ACC112 (cell line): ENCODE measurements around the gene RMND1.
"Not testable (repeated sequence)": the region's sequence is repeated elsewhere in the genome, so short reads cannot be mapped to it uniquely, and the experiment has no call there.

Experiments used
- H2AFZ ChIP-seq: fragments of 200-600 bp; sonication (generic); one replicate; pipeline ENCODE4 v1.6.0; 2017; ENCODE audit warnings: antibody characterized with exemption, low read length; ENCODE audit not compliant: unreplicated experiment
- H3K27ac ChIP-seq: fragments of 200-600 bp; sonication (generic); 2 replicates; pipeline ENCODE4 v1.5.1; 2014; ENCODE audit warnings: low read depth, mild to moderate bottlenecking, antibody characterized with exemption, low read length, moderate library complexity
- H3K27me3 ChIP-seq: fragments of 200-600 bp; sonication (generic); 2 replicates; pipeline ENCODE4 v1.6.1; 2014; ENCODE audit warnings: mild to moderate bottlenecking, antibody characterized with exemption, low read length, moderate library complexity, mixed read lengths; ENCODE audit not compliant: insufficient read depth
- H3K36me3 ChIP-seq: fragments of 200-600 bp; sonication (generic); 2 replicates; pipeline ENCODE4 v1.6.1; 2016; ENCODE audit warnings: mild to moderate bottlenecking, antibody characterized with exemption, low read length, moderate library complexity, mixed read lengths; ENCODE audit not compliant: insufficient read depth
- H3K4me1 ChIP-seq: fragments of 200-600 bp; sonication (generic); one replicate; pipeline ENCODE4 v1.6.1; 2016; ENCODE audit warnings: low read length, mixed read lengths; ENCODE audit not compliant: insufficient read depth, unreplicated experiment, control insufficient read depth
- H3K4me3 ChIP-seq: fragments of 200-600 bp; sonication (generic); 2 replicates; pipeline ENCODE4 v1.5.1; 2014; ENCODE audit warnings: mild to moderate bottlenecking, low read depth, low read length
- H3K79me2 ChIP-seq: fragments of 200-600 bp; sonication (generic); one replicate; pipeline ENCODE4 v1.6.0; 2016; ENCODE audit warnings: low read length; ENCODE audit not compliant: control insufficient read depth, unreplicated experiment, insufficient read depth

Gene RMND1

DNA sequence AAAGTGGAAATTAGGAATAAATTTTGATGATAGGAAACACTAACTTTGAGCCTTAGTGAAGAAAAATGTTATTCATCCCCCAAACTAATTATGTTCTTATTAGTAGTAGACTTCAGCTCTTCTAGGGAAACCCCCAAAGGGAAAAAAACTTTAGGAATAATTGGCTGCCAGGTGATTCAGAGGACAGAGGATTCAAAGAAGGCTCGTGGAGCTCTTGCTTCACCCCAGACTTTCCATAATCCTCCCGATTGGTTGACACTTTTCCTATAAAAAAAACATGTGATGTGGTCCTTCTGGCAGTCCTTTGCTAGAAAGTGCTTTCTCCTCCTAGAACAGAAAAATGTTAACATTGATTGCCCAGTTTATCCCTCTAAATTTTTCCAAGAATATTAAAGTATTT is 36.3 kb upstream of the RMND1 start:
- no peaks in the 10 kb centered on the region for H3K79me2 ChIP-seq
- H3K36me3 ChIP-seq: no peaks in the 10 kb centered on the region
- H3K27ac ChIP-seq: no peak overlapping the region
- H3K4me1 ChIP-seq: peaks cover 1% of the 10 kb centered on the region
- no peaks in the 10 kb centered on the region for H3K27me3 ChIP-seq
- no peak overlapping the region for H3K4me3 ChIP-seq
- no peak overlapping the region for H2AFZ ChIP-seq

DNA sequence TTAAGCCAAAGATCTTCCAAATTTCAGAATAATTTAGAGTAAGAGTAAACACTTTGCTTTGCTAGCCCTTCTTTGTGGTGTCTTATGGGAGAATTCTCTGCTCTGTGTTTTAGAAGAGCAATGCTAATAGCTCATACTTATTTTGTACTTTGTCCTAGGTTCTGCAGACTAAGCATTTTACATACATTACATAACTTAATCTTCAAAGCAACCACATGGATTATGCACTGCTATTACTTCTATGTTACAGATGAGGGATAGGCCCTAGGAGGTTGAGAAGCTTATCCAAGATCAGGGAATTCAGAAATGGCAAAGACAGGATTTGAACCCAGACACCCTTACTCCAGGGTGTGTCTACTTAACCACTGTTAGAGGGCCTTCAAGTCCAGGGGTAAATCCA is 32.1 kb upstream of the RMND1 start:
- Histone ChIP-seq H3K36me3 (no peaks in the 10 kb centered on the region), H2AFZ (no peak overlapping the region), H3K4me3 (no peak overlapping the region), H3K79me2 (no peaks in the 10 kb centered on the region), H3K27ac (no peak overlapping the region), H3K4me1 (peaks cover 10% of the 10 kb centered on the region), H3K27me3 (no peaks in the 10 kb centered on the region)

DNA sequence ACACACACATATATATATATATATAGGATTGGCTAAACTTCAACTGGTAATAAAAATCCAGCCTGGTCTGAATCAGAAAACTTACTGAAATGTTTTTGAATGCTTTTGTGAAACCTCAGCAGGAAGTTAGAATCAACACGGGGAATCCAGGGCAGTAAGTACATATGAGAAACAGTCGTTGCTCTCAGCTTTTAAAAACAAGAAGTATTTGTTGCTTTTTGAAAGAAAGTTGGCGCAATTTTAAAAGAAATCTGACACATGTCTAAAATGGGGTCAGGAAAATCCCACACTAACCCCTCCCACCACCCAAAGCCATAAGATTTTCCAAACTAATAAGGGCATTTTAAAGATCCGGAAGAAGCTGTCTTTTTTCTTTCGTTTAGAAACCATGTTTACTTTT is 30.4 kb upstream of the RMND1 start:
- Histone ChIP-seq H2AFZ (peak overlapping the region; percentile 94), H3K27me3 (no peaks in the 10 kb centered on the region), H3K4me1 (peaks cover 10% of the 10 kb centered on the region), H3K79me2 (no peaks in the 10 kb centered on the region), H3K4me3 (peak overlapping the region; percentile 61), H3K36me3 (no peaks in the 10 kb centered on the region), H3K27ac (peak overlapping the region; percentile 37)

DNA sequence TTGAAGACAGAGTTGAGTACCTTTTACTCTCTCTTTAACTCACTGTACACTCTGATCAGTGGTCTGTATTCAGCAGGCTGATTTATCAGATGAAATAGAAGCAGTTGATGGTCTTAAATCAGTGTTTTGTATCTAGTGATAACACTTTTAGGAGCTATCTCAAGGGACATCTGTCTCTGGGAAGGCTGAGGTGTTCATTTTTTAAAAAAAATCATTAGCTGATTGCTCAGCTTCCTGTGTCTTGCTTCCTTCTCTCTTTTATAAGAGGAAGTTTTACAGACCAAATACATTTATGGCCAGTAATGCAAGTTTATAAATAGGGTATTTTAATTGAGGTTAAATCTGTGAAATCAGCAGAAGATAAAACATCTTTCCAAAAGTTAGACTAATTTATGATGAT is 29.9 kb upstream of the RMND1 start:
- Histone ChIP-seq H3K27me3 (no peaks in the 10 kb centered on the region), H3K4me1 (peaks cover 10% of the 10 kb centered on the region), H3K4me3 (no peak overlapping the region; the same call in 1 of the 2 replicates), H3K79me2 (no peaks in the 10 kb centered on the region), H2AFZ (peak overlapping the region; percentile 83), H3K36me3 (no peaks in the 10 kb centered on the region), H3K27ac (peak overlapping the region; percentile 36)

DNA sequence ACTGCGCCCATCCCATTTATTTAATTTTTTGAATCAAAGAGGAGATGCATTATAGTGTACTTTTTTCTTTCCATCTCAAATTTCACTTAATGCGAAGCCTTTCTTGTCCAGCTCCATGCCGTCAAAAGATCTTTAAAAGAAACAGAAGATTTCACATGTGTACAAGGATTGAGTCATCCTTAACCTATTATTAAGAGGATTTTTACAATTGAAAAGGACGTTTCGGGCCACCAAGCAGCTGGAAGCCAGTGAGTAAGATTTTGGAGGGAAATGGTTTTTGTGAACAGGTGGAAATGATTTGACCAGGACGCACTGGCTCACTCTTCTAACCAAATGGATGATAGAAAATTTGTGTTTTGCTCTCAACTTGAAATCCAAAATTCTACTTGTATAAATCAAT is 26.7 kb upstream of the RMND1 start:
- Histone ChIP-seq H3K79me2 (no peaks in the 10 kb centered on the region), H3K4me3 (no peak overlapping the region), H3K4me1 (peaks cover 10% of the 10 kb centered on the region), H3K27me3 (no peaks in the 10 kb centered on the region), H3K27ac (no peak overlapping the region), H2AFZ (no peak overlapping the region), H3K36me3 (no peaks in the 10 kb centered on the region)

DNA sequence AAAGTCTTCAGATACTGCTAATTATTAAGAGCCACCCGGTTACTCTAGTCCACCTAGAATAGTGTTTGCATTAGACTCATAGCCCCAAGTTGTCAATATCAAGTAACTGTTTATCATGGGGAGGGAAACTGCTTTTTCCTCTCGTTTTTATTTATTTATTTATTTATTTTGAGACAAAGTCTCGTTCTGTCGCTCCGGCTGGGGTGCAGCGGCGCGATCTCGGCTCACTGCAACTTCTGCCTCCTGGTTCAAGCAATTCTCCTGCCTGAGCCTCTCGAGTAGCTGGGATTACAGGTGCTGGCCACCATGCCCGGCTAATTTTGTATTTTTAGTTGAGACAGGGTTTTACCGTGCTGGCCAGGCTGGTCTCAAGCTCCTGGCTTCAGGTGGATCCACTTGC is 25.8 kb upstream of the RMND1 start:
- H3K79me2 ChIP-seq: no peaks in the 10 kb centered on the region
- H2AFZ ChIP-seq: no peak overlapping the region

DNA sequence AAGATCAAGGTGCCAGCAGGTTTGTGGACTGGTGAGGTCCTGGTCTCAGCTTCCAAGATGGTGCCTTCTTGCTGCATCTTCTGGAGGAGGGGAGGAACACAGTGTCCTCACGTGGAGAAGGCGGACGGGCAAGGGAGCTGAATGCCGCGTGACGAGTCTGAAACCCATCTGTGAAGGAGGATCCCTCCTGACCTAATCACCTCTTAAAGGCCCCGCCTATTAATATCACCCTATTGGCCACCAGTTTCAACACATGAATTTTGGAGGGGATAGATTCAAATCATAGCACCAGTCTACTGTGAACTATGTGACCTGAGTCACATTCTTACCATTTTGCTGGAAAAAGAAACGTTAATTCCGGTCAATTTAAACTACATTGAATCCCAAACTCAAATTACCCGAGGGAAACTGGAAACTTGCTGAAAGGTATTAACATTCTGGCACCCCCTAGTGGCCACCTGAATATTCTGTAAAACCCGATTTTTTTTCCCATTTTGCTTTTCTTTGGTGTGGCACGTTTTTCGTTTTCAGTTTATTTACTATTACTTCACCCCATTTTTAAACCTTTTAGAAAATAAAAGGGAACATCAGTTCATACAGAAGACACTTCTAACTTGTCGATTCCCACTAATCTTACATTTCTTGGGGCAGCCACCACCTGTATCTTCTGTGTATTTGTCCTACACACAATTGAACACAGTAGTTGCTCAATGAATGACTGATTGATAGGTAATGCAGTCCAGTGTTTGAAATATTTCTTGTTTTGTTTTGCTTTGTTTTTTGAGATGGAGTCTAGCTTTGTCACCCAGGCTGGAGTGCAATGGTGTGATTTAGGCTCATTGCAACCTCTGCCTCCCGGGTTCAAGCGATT is 24.0 kb upstream of the RMND1 start:
- no peak overlapping the region for H3K27ac ChIP-seq
- no peaks in the 10 kb centered on the region for H3K4me1 ChIP-seq
- peak overlapping the region; percentile 34; the same call in 1 of the 2 replicates for H3K4me3 ChIP-seq
- H3K79me2 ChIP-seq: no peaks in the 10 kb centered on the region
- no peaks in the 10 kb centered on the region for H3K27me3 ChIP-seq
- no peaks in the 10 kb centered on the region for H3K36me3 ChIP-seq
- H2AFZ ChIP-seq: peak overlapping the region; percentile 92

More for the DNA sequence above, 25.8 kb upstream of the RMND1 start:
- Histone ChIP-seq H3K4me3 (no peak overlapping the region), H3K27ac (no peak overlapping the region), H3K27me3 (no peaks in the 10 kb centered on the region), H3K4me1 (peaks cover 10% of the 10 kb centered on the region), H3K36me3 (no peaks in the 10 kb centered on the region)

DNA sequence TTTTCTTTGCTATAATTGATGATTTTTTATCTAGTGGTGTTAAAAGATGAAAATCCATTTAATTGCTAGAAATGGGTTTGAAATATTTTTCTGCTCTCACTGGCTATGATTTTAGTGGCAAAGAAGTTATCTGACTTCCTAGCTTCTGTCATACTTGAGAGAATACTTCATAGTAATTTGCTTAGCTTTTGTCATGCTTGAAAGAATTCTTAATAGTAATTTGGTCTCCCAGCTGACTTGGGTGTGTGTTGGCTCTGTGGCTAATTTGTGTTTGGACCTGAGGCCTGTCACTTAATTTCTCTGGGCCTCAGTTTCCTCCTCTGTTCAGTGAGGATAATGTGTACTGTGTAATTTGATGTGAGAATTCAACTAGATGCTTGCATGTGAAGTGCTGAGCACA is 12.8 kb upstream of the RMND1 start:
- Histone ChIP-seq H3K27ac (no peak overlapping the region), H3K4me1 (no peaks in the 10 kb centered on the region), H3K79me2 (no peaks in the 10 kb centered on the region), H3K4me3 (no peak overlapping the region), H3K27me3 (no peaks in the 10 kb centered on the region), H3K36me3 (peaks cover 15% of the 10 kb centered on the region), H2AFZ (no peak overlapping the region)

DNA sequence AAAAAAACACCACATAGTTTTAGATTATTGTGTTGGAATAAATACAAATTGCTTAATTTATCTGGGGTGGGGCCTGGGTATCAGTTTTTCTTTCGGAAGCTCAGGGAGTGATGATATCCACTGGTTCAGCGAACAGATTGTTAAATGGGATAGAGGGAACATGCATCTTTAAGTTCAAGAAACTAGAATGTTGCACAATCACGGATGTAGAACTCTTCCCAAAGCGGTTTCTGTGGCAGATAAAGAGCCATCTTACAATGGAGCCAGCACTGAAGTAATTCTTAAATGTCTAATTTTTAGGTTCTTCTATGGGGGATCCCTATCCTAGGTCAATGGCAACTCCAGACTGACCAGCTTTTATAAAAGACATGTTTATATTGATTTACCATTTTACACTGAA is 9.7 kb upstream of the RMND1 start:
- H3K27ac ChIP-seq: no peak overlapping the region
- no peaks in the 10 kb centered on the region for H3K27me3 ChIP-seq
- peaks cover 8% of the 10 kb centered on the region for H3K79me2 ChIP-seq
- H2AFZ ChIP-seq: no peak overlapping the region
- peaks cover 30% of the 10 kb centered on the region for H3K36me3 ChIP-seq
- H3K4me1 ChIP-seq: no peaks in the 10 kb centered on the region
- H3K4me3 ChIP-seq: no peak overlapping the region

DNA sequence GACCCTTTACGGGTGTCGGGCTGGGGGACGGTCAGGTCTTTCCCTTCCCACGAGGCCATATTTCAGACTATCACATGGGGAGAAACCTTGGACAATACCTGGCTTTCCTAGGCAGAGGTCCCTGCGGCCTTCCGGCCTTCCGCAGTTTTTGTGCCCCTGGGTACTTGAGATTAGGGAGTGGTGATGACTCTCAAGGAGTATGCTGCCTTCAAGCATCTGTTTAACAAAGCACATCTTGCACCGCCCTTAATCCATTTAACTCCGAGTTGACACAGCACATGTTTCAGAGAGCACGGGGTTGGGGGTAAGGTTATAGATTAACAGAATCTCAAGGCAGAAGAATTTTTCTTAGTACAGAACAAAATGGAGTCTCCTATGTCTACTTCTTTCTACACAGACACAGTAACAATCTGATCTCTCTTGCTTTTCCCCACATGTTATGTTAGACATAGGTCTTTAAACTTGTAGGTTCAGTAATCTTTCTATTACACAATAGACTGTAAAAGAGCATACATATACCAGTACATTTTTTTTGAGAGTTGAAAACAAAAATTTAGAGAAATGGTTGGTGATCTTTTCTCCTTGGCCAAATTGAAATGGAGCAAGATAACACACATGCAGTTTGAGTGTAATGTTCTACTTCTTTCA is 3.9 kb upstream of the RMND1 start:
- H2AFZ ChIP-seq, H3K27ac ChIP-seq, H3K4me3 ChIP-seq, H3K27me3 ChIP-seq: not testable (repeated sequence)
- Histone ChIP-seq H3K79me2 (peaks cover 49% of the 10 kb centered on the region), H3K36me3 (peaks cover 24% of the 10 kb centered on the region), H3K4me1 (peaks cover 15% of the 10 kb centered on the region)
